ENCODE results near the gene TEX14.
"Not testable (repeated sequence)": the region's sequence is repeated elsewhere in the genome, so short reads cannot be mapped to it uniquely, and the experiment has no call there.

Gene TEX14

DNA sequence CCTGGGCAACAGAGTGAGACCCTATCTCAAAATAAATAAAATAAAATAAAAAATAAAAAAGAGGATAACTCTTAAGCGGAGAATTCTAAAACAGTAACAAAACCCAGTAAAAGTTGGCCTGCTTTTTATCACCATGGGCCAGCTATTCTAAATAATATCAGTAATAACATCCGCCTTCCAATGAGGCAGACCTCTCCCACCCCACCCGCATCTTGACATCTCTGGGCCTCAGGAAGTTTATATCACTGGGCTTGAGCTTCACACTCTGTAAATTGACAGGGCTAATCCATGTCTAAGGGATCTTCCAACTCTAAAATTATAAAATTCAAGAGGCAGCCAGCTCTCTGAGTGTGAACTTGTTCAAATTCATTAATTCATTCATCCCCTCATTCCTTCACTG lies 94.5 kb downstream of the TEX14 start:
- DNase-seq: no peak

DNA sequence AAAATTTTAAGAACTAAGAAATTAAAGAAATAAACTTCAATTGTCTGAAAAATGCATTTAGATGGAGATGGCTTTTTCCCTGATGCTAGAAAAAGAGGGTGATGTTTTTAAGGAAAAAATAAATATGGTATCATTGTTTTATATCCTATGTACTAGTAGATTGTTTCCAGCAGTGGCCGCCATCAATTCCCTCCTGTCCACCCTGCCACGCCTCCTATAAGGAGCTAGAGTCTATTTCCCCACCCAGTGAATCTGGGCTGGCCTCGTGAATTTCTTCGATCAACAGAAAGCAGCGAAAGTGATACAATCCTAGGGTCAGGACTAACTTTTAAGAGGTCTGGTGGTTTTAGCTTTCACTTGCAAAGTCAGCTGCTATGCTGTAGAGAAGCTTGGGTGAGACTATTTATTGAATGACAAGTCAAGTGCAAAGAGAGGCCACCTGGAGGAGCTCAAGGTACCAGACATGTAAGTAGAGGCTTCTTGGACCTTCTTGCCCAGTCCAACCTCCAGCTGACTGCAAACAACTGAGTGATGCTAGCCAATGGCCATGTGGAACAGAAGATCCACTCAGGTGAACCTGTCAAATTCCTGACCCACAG lies 96.6 kb downstream of the TEX14 start:
- DNase-seq: no peak

DNA sequence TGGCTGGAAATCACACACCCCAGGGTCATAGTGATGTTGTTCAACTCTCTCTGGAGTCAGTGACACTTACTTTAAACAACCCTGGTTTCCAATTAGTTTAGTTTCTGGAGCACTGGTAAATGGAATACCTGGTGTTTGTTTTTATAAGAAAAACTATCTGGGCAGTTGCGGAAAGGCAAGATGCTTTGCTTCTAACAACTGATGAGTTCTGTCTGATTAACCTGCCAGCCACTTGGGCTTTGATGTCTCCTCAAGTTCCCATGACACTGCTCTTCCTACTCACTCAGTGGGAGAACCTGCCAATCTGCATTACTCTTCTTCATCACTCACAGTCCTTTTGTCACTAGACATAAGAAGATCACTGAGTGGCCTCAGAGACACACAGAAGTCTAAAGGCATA lies 98.7 kb downstream of the TEX14 start:
- no peak for DNase-seq

DNA sequence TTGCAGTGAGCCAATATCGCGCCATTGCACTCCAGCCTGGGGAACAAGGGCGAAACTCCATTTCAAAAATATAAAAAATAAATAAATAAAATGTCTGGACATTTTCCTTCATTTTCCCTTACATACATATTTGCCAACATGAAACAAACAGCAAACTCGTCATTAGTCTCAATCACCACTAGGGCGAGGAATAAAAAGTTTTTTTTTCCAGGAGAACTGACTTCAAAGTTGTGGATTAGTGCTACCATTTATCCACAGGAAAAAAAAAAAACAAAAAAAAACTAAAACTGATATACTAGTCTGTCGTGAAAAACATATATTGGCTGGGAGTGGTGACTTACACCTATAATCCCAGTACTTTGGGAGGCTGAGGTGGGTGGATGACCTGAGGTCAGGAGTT lies 100.4 kb downstream of the TEX14 start:
- no peak for DNase-seq

DNA sequence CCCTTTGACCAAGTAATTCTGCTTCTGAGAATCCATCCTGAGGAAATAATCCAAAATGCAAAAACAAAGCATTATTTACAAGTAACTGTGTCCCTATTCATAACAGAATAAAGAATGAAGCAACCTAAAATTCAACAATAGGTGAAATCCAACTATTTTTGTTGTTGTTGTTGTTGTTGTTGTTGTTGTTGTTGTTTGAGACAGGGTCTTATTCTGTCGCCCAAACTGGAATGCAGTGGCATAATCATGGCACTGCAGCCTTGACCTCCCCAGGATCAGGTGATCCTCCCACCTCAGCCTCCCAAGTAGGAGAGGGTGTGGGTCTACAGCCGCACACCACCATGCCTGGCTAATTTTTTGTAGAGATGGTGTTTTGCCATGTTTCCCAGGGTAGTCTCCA lies 101.5 kb downstream of the TEX14 start:
- DNase-seq: no peak

DNA sequence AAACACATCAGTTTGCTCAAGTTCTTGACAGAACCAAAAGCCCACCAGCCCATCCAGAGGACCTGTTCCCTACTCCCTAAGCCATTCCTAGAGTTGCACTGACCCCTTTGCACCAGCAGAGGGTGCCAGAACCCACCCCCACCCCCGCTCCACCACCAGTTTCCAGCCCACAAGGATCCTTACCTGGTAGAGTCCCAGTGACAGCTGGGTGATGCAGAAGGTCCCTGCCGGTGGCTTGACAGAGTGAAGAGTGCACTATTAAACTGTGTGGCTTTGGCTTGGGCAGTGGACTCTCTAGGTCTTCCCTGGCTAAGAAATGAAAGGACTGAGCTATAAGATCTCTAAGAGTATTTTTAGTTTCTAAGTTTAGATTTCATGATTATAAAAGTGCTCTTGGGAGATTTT lies 104.1 kb downstream of the TEX14 start:
- DNase-seq: no peak

DNA sequence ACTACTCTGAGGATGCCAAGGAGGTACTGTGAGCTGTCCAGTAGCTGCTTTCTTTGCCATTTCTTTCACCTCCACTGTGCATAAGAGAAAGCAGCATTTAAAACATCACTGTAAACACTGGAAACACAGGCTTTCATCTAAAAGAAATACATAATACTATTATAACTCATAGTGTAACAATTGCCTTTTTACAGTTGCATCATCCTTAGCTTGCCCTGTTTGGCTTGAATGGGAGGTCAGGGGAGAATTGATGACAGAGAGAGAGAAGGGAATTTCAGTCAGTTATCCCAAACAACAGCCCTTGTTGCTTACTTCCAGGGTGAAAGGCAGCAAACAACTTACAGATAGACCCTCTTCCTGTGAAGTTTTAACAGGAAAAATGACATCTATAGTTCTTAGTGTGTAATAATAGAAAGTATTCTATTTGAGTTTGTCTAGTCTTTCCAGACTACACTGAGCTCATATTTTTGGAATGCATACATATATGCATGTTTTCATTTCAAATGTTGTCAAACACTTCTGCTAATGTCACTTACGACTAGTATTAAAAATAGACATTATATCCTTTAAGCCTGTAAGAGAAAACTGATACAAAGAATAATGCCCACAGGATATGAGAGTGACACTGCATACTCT lies 105.7 kb downstream of the TEX14 start:
- no peak for DNase-seq

DNA sequence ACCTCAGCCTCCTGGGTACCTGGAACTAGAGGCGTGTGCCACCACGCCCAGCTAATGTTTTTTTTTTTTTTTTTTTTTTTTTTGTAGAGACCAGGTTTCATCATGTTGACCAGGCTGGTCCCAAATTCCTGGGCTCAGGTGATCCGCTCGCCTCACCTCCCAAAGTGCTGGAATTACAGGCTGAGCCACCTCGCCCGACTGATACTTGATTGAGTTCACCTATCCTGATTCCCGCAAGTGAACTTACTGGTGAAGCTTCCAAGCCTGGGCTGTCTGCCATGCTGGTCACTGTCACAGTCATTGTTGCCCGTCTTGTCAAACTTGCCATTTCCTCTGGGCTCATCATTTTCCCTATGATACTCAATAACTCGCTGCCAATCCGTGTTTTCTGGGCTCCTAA lies 106.3 kb downstream of the TEX14 start:
- DNase-seq: no peak

DNA sequence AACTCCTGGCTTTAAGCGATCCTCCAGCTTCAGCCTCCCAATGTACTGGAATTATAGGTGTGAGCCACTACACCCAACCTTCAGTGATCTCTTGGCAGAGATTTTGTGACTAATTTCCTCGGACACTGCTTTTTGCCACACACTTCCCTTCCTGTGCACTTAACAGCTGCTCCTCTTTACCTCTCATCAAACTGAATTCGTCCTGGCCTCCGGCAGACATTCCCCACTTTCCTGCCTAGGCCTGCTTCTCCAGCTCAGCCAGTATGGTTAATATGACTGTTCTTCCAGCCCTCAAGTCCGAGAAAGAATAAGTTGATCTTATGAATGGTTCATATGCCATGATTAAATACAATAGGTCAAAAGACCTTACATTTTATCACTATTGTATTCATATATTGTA lies 108.4 kb downstream of the TEX14 start:
- DNase-seq: no peak

DNA sequence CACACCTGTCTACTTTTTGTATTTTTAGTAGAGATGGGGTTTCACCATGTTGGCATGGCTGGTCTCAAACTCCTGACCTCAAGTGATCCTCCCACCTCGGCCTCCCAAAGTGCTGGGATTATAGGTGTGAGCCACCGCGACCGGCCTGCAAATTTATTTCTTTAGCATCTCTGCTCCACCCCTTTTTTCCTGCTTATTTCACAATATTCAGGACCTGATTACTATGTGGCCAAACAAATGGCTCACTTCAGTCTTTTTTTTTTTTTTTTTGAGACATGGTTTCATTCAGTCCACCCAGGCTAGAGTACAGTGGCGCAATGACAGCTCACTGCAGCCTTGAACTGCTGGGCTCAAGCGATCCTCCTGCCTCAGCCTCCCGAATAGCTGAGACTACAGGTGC lies 109.1 kb downstream of the TEX14 start:
- DNase-seq: not testable (repeated sequence)

DNA sequence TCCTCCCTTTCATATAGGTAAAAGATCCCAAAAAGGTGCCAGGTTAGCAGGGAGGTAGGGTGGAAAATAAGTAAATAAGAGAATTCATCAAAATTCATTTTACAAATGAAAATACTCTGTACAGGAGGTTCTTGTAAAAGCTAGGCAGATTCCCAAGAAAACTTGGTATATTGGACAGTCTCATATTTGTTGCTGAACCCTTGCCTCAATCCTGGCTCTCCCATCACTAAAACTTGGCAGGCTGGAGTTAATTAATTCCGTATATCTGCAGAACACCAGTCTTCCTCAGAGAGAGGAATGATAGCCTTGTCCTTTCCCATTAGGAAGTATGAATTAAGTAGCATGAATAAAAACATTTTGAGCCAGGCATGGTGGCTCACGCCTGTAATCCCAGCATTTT lies 111.2 kb downstream of the TEX14 start:
- no peak for DNase-seq

DNA sequence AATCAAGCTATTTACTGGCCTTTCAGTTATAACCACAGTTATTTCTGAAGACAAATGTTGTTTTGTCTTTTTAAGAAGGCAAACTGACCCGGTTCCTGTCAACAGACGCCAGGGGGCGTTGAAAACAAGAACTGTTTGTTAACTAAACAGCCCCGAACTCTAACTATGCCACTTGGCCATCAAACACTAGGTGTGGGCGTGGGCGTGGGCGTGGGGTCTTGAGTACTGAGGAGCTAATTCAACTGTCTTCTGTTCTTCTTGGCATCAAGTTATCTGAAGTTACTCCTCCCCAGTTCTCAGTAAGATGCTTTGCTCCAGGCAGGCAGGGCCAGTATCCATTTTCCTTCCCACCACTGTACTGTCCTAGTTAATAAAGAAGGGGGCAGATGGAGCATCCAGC lies 114.1 kb downstream of the TEX14 start:
- DNase-seq: no peak

DNA sequence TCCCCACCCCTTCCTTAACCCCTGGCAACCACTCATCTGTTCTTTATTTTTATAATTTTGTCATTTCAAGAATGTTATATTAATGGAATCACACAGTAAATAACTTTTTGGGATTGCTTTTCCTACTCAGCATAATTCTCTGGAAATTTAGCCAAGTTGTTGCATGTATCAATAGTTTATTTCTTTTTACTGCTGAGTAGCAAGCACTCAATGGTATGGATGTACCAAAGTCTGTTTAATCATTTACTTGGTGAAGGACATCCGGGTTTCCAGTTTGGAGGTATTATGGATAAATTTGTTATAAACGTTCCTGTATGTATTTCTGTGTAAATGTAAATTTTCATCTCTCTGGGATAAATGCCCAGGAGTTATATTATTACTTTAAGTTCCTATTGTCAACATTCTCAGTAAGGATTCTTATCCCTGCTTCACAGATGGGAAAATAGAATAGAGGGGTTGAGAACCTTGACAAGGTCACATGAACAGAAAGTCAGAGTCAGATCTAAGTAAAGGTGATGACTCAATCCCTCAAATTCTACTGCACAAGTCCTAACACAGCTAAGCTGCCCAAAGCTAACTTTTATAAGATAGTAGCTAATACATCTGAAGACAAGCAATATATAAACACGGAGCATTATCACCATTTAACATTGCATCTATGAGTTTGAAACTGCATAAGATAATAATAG lies 115.0 kb downstream of the TEX14 start:
- DNase-seq: no peak

DNA sequence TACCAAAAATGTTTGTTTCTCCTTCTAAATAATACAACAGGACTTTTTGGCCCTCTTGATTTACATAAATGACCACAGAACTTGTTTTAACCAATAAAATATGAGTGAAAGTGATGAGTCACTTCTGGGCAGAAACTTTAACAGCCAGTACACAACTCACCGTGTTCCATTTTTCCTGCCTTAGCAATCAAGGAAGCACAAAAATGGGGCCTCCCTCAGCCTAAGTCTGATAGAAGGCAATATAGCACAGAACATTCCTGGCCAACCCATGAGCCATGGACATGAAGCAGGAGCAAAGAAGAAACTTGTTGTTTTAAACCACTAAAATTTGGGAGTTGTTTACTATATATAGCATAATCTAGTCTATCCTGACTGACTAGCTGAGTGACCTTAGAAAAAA lies 116.3 kb downstream of the TEX14 start:
- no peak for DNase-seq

DNA sequence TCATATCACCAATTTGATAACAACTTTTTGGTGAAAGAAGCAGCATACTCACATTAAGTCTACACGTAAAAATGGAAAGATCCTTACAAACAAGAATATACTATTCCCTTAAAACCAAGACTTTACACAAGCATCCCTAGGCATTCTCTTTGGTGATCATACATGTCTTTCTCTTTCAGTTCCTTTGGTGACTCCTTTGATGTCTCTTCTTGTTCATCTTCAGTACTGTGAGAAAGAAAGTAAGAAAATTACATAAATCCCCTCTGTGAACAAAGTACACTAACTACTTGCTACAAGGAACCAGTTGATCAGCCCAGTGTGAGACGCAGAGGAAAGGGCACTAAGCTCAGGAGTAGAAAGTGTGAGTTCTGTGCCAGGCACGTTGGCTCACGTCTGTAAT lies 117.8 kb downstream of the TEX14 start:
- no peak for DNase-seq

DNA sequence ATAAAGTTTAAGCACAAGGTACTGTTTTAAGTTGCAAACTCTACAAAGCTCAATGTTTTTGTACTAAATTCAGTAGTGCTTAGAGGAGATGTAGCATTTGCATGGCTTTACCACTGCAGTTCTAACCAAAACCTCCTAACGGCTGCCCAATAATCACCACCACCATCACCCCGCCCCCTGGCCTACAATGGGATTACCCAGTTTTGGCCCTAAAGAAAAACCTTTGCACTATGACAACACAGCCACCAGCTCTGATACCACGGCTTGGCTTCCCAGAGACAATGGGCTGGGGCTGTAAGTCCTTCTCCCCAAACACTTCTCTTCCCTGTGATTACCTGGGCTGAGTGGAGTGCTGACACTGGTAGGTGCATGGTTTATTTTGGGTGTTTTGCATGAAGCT lies 119.0 kb downstream of the TEX14 start:
- DNase-seq: no peak

DNA sequence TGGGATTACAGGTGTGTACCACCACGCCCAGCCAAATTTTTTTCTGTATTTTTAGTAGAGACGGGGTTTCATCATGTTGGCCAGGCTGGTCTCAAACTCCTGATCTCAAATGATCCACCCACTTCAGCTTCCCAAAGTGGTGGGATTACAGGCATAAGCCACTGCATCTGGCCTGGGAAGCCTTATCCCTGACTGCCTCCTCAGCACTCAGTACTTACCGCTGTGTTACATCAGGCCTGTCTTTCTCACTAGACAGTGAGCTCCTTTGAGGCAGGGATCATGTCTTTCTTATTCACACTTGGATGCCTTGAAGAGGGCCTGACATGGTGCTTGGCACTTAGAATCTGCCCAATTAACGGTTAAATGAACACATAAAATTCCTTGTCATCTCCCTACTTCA lies 121.1 kb downstream of the TEX14 start:
- no peak for DNase-seq

DNA sequence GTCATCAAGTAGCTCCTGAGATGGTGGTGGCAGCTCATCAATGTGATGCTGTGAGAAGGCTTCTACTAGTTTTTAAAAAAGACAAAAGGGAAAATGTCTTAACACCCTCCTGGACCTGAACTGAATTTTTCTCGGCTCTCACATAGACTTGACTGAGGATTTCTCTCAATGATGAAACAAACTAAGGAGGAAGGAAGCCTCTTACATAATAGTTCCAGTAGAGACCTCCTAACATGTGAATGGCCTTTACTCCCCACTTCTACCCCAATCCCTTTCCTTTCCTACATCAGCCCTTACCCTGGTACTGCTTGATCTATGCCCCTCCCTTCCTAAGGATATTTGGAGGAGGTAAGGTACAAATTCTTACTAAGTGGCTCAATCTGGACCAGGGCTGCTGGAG lies 122.6 kb downstream of the TEX14 start:
- DNase-seq: no peak

DNA sequence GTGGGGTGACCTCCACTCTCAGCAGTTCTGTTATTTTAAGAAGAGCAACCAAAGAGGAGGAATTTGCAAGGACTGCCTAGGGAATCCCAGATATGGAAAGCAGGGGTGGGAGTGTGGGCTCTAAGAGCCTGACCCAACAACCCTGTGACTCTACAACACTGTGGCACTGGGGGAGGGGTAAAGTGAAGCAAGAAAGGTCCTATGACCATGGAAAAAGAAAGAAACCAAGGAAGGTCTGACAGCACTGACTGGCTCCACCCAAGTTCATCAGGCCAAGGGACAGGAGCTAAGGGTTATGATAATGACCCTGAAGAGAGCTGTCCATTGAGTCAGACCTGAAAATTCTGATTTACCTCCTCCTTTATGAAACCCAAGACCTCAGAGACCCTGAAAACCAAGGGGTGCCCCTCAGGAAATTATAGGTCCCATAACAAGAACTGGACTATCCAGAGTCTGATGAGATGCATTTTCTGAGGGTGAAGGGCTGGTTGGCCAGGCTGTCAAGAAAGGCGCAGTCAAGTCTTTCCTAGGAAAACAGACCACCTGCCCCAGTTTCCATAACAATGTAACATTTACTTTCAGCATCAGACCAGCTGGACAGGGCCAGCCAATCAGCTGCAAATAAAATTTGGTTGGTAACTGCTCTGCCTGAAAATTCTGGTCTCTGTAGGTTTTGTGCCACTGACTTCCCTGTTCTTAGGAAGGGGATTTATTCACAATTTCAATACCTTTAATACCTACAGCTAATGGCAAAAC lies 123.6 kb downstream of the TEX14 start:
- DNase-seq: no peak

DNA sequence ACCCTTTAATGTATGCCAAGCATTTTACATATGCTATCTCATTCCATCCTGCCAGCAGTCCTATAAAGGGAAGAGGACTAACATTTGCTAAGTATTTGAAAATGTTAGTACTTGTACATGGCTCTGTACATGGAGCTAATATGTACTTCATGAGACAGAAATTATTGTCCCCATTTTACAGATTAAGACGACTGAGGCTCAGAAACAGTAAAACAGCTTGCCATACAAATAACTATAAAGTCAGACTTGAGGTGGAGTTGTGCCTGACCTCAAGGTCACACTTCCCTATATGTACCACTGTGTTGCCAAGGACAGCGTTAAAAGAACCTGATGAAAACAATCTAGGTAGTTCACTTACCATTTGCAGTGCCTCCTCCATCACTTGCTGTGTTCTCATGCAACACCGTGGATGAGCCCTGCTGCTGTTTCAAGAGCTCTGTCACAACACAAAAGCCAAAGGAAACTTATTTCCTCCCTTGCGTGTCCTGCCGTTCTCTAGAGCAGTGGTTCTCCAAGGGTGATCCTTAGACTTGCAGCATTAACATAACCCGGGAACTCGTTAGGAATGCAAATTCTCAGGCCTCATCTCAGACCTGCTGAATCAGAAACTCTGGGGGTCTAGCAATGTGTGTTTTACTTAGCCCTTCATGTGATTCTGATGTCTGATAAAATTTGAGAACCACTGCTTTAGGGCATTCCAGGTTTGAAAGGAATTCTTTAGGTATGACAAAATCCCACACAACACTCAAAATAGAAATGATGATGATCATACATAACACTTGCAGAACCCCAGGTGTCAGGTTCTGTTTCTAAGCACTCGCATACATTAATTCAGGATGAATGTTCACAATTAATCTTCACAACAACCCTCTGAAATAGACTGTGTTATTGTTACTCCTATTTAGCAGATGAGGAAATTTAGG lies 126.2 kb downstream of the TEX14 start:
- no peak for DNase-seq

DNA sequence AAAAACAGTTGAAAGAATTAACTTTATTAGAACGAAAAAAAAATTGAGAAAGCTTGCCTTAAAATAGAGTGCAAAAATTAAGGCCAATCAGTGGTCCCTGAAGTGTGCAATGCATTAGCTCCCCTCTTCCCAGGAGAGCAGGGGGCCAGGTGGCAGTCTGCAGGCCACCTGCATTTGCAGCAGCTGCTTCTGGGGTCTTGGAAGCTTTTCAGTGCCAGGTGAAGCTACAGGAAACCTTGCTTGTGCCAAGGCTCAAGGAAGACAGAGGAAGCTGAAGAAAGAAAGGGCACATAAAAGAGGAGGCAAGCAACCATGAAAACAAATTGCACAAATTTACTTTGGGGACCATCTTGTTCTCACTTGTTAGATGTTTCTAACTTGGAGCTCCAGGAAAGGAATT lies 126.9 kb downstream of the TEX14 start:
- DNase-seq: no peak

DNA sequence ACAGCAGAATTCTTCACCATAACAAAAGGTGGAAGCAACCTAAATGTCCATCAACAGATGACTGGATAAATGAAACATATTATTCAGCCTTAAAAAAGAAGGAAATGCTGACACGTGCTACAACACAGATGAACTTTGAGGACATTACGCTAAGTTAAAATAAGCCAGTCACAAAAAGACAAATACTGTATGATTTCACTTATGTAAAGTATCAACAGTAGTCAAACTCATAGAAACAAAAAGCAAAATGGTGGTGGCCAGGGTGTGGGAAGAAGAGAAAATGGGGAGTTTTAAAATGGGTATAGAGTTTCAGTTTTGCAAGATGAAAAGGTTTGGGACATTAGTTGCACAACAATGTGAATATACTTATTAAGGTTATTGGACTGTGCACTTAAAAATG lies 127.6 kb downstream of the TEX14 start:
- DNase-seq: no peak

DNA sequence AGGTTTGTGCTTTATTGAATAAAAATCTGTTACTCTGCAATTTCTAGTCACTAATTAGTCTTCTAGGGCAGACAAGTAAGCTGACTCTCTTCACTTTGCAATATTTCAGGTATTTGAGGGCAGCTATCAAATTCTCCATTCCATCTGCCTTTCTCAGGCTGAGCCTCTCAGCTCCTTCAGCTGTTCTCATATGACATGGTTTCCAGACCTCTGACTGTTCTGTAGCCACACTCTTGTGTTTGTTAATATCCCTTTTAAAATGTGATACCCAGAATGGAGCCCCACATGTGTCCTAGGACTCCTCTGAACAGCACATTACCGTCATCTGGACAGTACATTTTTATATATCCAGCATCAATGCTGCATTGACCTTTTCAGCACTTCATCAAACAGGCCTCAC lies 131.3 kb downstream of the TEX14 start:
- DNase-seq: no peak

Data from GOT3 (cell line).